ENCODE data around the gene IDH3G. TPM values are rescaled to one million over a fixed set of nuclear protein-coding genes. Genes with fewer than 3 reads are reported as not detected.

Gene IDH3G
- 10 to 100 TPM in 11 of 12 donors, not detected in 1; 37.1 to 73.0 (median 39.8) TPM for polyA plus RNA-seq (ENCODE audit: insufficient read length in 12 of 12)
- long read RNA-seq, donor 1, partial matches to known transcripts: 812 of 836 reads
- long read RNA-seq, donor 1, other reads (novel, unspliced or antisense): 24 of 836 reads
- long read RNA-seq, donor 2, partial matches to known transcripts: 354 of 371 reads
- long read RNA-seq, donor 2, other reads (novel, unspliced or antisense): 17 of 371 reads
- long read RNA-seq, donor 3, partial matches to known transcripts: 0 of 7 reads
- long read RNA-seq, donor 3, other reads (novel, unspliced or antisense): 7 of 7 reads
- long read RNA-seq, donor 4, partial matches to known transcripts: 9 of 100 reads
- long read RNA-seq, donor 4, other reads (novel, unspliced or antisense): 91 of 100 reads
- long read RNA-seq, donor 5, partial matches to known transcripts: 0 of 11 reads
- long read RNA-seq, donor 5, other reads (novel, unspliced or antisense): 11 of 11 reads
- long read RNA-seq, donor 6: 0 reads
- long read RNA-seq, donor 7, partial matches to known transcripts: 0 of 9 reads
- long read RNA-seq, donor 7, other reads (novel, unspliced or antisense): 9 of 9 reads
- long read RNA-seq, donor 8, partial matches to known transcripts: 0 of 11 reads
- long read RNA-seq, donor 8, other reads (novel, unspliced or antisense): 11 of 11 reads
- long read RNA-seq, donor 9: 0 reads
- long read RNA-seq, donor 10, partial matches to known transcripts: 0 of 12 reads
- long read RNA-seq, donor 10, other reads (novel, unspliced or antisense): 12 of 12 reads
- long read RNA-seq, donor 11, partial matches to known transcripts: 0 of 8 reads
- long read RNA-seq, donor 11, other reads (novel, unspliced or antisense): 8 of 8 reads

GRCh38 chrX:153794018-153794896 is at the start of gene IDH3G, which contains the start of gene SSR4:
Gene IDH3G (minus strand): TSS chrX:153794375. CDS start chrX:153794326, 49 bp downstream.
Gene SSR4 (plus strand): TSS chrX:153794668. CDS start chrX:153794688, 20 bp downstream.
- peak; percentile 94 for DNase-seq

GRCh38 chrX:153836921-153837320 is 42.7 kb upstream of the IDH3G start:
- DNase-seq: no peak

- DNase-seq: no peak
Measured at GRCh38 chrX:153832728-153833127, 38.6 kb upstream of the IDH3G start.

GRCh38 chrX:153831429-153832150 is 37.4 kb upstream of the IDH3G start:
- DNase-seq: no peak

GRCh38 chrX:153830640-153831428 is 36.7 kb upstream of the IDH3G start:
- DNase-seq: no peak

- no peak for DNase-seq
Measured at GRCh38 chrX:153829799-153830639, 35.8 kb upstream of the IDH3G start, which contains the start of gene PDZD4. Gene PDZD4 (minus strand): TSS chrX:153830544. CDS start chrX:153830298, 246 bp downstream.

GRCh38 chrX:153829549-153829798 is 35.3 kb upstream of the IDH3G start:
- no peak for DNase-seq

- DNase-seq: no peak
Measured at GRCh38 chrX:153828723-153829548, 34.8 kb upstream of the IDH3G start.

- DNase-seq: no peak
Measured at GRCh38 chrX:153828308-153828707, 34.1 kb upstream of the IDH3G start.

- DNase-seq: no peak
Measured at GRCh38 chrX:153827903-153828302, 33.7 kb upstream of the IDH3G start.

- DNase-seq: no peak
Measured at GRCh38 chrX:153827016-153827415, 32.8 kb upstream of the IDH3G start.

GRCh38 chrX:153825042-153825441 is 30.9 kb upstream of the IDH3G start:
- no peak for DNase-seq

- no peak for DNase-seq
Measured at GRCh38 chrX:153824348-153824747, 30.2 kb upstream of the IDH3G start.

- no peak for DNase-seq
Measured at GRCh38 chrX:153821066-153821465, 26.9 kb upstream of the IDH3G start.

GRCh38 chrX:153820601-153821000 is 26.4 kb upstream of the IDH3G start:
- DNase-seq: no peak

GRCh38 chrX:153819384-153820040 is 25.3 kb upstream of the IDH3G start:
- DNase-seq: no peak

- no peak for DNase-seq
Measured at GRCh38 chrX:153818571-153819383, 24.6 kb upstream of the IDH3G start.
